HG03439 (cell line): Measurements from ENCODE around the gene CD84.
"Not testable (repeated sequence)": the region's sequence is repeated elsewhere in the genome, so short reads cannot be mapped to it uniquely, and the experiment has no call there.

Experiments
- ATAC-seq: cut with Tn5 transposase; IDR thresholded peaks from one replicate; pipeline ENCODE4 v1.9.1; 2021; ENCODE audit warnings: mild to moderate bottlenecking, moderate library complexity; ENCODE audit not compliant: unreplicated experiment

CD84 gene

DNA sequence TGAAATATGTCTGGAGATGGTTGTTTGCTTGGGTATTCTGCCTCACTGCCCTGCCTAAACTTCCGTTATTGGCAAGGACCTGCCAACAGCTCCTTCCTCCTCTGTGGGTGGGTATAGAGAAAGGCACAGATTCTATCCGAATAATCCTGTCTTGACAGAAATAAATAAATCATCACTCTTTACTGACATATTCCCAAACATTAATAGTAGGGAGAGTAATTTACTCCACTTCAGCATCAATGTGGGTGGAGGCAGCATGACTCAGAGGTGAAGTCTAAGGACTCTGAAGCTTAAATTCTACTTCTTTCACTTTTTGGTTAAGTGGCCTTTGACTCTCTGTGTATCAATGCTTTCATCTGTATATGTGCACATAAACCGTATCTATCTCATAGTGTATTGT is 2.9 kb downstream of the CD84 start:
- no peak for ATAC-seq

GRCh38 chr1:160575112-160575664 is 4.1 kb downstream of the CD84 start:
- ATAC-seq = no peak

- no peak for ATAC-seq
Measured at GRCh38 chr1:160570840-160571239, 8.5 kb downstream of the CD84 start.

- ATAC-seq = no peak
Measured at GRCh38 chr1:160569806-160570205, 9.5 kb downstream of the CD84 start.

DNA sequence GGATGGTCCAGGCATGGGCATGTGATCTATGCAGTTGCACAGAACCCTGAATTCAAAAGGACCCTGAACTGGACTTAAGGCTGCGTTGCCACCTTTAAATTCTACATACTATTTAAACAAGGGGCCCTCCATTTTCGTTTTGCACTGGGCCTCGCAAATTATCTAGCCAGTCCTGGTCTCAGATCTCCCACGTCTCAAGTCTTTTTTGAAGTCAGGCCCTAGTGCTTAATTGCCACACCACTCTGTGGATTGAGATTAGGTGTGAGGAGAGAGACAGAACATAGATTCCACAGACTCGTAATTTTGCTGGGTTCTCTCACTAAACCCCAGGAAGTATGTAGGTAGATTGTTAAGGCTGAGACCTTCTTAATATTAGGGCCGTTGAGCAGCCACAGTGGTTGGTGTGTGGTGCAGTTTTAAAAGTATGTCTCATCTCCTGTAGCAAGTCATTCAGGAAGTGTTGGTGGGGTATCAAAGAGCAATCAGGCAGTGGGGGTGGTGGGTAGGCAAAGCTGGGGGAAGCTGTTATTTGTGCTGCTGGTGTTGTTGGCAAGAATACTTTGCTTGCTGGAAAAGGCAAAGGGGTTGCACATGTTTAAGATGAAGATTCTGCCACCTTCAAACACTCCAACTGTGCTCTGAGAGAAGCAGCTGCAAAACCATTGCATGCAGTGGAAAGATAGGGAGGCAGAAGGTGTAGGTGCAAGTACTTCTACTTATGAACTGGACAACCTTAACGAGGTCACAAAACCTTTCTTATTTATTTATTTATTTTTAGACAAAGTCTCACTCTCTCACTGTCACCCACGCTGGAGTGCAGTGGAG is 11.2 kb downstream of the CD84 start:
- ATAC-seq = no peak

GRCh38 chr1:160567341-160567740 is 12.0 kb downstream of the CD84 start:
- no peak for ATAC-seq

GRCh38 chr1:160565564-160565963 is 13.7 kb downstream of the CD84 start:
- no peak for ATAC-seq

- not testable (repeated sequence) for ATAC-seq
Measured at GRCh38 chr1:160563230-160563629, 16.1 kb downstream of the CD84 start.

DNA sequence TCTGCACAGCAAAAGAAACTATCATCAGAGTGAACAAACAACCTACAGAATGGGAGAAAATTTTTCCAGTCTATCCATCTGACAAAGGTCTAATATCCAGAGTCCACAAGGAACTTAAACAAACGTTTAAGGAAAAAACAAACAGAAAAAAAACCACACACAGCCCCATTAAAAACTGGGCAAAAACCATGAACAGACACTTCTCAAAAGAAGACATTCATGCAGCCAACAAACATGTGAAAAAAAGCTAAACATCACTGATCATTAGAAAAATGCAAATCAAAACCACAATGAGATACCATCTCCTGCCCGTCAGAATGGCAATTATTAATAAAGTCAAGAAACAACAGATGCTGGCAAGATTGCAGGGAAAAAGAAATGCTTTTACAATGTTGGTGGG is 16.6 kb downstream of the CD84 start:
- not testable (repeated sequence) for ATAC-seq

- no peak for ATAC-seq
Measured at GRCh38 chr1:160560806-160561205, 18.5 kb downstream of the CD84 start.

DNA sequence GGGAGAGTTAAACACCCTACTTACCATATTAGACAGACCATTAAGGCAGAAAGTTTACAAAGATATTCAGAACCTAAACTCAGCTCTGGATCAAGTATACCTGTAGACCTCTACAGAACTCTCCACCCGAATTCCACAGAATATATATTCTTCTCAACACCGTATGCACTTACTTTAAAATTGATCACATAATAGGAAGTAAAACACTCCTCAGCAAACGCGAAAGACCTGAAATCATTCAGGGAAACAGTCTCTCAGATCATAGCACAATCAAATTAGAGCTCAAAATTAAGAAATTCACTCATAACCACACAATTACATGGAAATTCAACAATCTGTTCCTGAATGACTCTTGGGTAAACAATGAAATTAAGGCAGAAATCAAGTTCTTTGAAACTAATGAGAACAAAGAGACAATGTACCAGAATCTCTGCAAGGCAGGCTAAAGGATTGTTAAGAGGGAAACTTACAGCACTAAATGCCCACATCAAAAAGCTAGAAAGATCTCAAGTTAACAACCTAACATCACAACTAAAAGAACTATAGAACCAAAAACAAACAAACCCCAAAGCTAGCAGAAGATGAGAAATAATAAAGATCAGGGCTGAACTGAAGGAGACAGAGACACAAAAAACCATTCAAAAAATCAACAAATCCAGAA is 19.1 kb downstream of the CD84 start:
- no peak for ATAC-seq

DNA sequence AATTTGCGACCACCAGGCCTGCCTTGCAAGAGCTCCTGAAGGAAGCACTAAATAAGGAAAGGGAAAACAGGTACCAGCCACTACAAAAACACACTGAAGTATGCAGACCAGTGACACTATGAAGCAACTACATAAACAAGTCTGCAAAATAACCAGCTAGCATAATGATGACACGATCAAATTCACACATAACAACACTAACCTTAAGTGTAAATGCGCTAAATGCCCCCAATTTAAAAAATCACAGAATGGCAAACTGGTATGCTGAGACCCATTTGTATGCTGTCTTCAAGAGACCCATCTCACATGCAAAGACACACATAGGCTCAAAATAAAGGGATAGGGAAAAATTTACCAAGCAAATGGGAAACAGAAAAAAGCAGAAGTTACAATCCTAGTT is 19.9 kb downstream of the CD84 start:
- ATAC-seq = not testable (repeated sequence)

- ATAC-seq = no peak
Measured at GRCh38 chr1:160558660-160559380, 20.5 kb downstream of the CD84 start.

DNA sequence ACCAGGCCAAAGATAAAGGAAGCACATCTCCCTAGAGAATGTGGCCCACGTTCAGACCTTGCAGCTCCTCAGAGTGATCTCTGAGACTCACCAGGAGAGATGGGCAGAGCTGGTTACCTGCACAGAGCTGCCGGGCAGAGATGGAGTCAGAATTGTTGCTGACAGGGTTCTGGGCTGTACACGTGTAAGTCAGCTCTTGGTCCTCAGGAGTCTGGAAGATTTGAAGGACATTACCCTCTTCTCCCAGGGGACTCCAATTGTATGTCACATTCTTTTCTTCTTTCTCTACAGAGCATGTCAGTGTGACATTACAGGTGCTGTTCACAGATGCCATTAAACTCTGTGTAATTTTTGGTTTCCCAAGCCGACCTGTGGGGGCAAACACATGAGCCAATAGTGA is 25.5 kb downstream of the CD84 start:
- no peak for ATAC-seq

- no peak for ATAC-seq
Measured at GRCh38 chr1:160552425-160552824, 26.9 kb downstream of the CD84 start.

DNA sequence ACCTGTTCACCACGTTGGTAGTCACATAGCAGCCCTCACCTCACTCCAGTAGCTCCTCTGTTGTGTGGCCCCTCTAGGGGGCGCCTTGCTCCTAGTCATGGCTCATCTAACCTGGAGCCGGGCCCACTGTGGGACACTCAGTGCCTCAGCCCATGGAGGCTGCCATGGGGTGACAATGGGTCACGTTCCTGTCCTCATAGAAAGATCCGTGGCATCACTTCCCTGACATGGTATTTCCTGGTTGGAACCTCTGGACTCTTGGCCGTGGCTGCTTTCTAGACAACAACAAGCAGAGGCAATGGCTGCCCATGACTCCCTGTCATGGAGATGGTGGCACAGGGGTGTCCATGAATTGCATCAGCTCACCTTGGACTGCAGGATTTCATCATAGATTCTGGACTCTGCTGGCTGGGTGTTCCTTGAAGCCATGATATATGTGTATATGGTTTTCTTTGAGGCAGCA is 28.7 kb downstream of the CD84 start:
- ATAC-seq = no peak

DNA sequence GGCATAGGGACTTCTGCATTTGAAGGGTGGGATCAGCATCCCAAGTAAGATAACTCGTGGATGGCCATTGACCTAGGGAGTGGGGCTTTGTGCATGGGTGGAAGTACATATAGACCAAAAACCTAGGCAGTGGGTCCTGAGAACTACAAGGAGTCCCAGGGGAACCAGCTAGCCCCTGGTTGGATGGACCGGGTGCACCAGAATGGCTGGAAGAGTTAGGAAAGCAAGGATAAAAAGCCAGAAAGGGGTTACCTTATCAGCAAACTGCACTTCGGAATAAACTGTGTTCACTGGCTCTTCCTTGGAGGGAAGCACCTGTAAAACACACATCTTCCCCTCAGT is 29.7 kb downstream of the CD84 start:
- no peak for ATAC-seq

DNA sequence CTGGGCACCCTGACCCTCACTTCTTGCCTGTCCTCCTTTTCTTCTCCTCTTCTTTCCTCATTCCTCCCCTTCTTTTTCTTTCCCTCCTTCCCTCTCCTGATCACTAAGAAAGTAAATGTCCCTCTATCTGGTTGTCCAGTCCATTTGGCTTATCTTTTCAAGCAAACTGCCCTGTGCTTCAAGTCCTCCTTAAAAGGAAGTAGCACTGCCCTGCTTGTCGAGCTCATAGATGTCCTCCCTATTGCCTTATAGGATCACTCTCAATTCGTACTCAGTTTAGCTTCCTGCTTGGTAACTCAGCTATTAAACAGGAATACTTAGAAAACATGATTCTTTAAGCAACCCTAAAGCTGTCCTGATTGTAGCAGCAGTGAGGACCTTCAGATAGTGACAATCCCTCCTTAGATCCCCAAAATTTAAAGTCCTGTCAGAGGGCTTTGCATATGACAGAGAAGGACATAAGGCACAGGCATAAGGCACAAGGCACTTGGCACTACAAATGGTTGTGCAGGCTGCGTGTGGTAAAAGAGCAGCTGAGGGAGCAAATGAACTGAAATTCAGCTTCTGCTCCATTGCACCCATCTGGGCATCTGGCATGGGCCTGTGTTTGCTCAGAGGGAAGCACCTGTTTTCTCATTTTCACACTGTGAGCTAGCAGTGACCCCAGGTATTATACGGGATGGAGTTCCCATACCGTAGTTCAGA is 30.2 kb downstream of the CD84 start:
- no peak for ATAC-seq

GRCh38 chr1:160548183-160548582 is 31.1 kb downstream of the CD84 start:
- ATAC-seq = peak; percentile 51

- no peak for ATAC-seq
Measured at GRCh38 chr1:160547422-160547821, 31.9 kb downstream of the CD84 start.

- ATAC-seq = no peak
Measured at GRCh38 chr1:160546942-160547341, 32.4 kb downstream of the CD84 start.
